Duodenal mucosa (tissue), 2 donors: ENCODE results near the gene TP53TG5.

ENCODE experiments used
- H3K27ac ChIP-seq: one replicate; pipeline ENCODE4 v1.7.0; 2013; ENCODE audit warnings: low read depth, low read length
- H3K27me3 ChIP-seq, 2 donors: one replicate each; pipeline ENCODE4 v1.7.0; 2013; ENCODE audit warnings: low read length in 2 of 2, control low read depth in 1 of 2; ENCODE audit not compliant: insufficient read depth in 2 of 2, control insufficient read depth in 1 of 2
- H3K36me3 ChIP-seq, 2 donors: one replicate each; pipeline ENCODE4 v1.7.0; 2013; ENCODE audit warnings: low read length in 2 of 2, control low read depth in 1 of 2; ENCODE audit not compliant: insufficient read depth in 2 of 2, control insufficient read depth in 1 of 2
- H3K4me1 ChIP-seq, 2 donors: one replicate each; pipeline ENCODE4 v1.7.0; 2013; ENCODE audit warnings: low read length in 2 of 2, control low read depth in 1 of 2; ENCODE audit not compliant: insufficient read depth in 2 of 2, control insufficient read depth in 1 of 2
- H3K4me3 ChIP-seq, 2 donors: one replicate each; pipeline ENCODE4 v1.7.0; 2013; ENCODE audit warnings: low read length in 2 of 2, low read depth in 1 of 2
- H3K9ac ChIP-seq, 2 donors: one replicate each; pipeline ENCODE4 v1.7.0; 2013; ENCODE audit warnings: low read length in 2 of 2, low read depth in 1 of 2
- H3K9me3 ChIP-seq, 2 donors: one replicate each; pipeline ENCODE4 v1.7.0; 2013; ENCODE audit warnings: low read length in 2 of 2, control low read depth in 1 of 2; ENCODE audit not compliant: control insufficient read depth in 1 of 2

The TP53TG5 gene

GRCh38 chr20:45413479-45413878 is 35.4 kb upstream of the TP53TG5 start:
- H3K27me3 ChIP-seq = no peaks in the 10 kb centered on the region
- H3K9me3 ChIP-seq = no peaks in the 10 kb centered on the region
- peaks cover 65 to 71% of the 10 kb centered on the region in 2 donors for H3K4me1 ChIP-seq
- no peak overlapping the region for H3K4me3 ChIP-seq
- peaks cover 4 to 25% of the 10 kb centered on the region in 2 donors for H3K36me3 ChIP-seq
- H3K27ac ChIP-seq = no peak overlapping the region
- no peak overlapping the region for H3K9ac ChIP-seq

GRCh38 chr20:45412653-45413052 is 34.5 kb upstream of the TP53TG5 start:
- Histone ChIP-seq H3K9me3 (no peaks in the 10 kb centered on the region), H3K27me3 (no peaks in the 10 kb centered on the region), H3K4me3 (no peak overlapping the region), H3K4me1 (peaks cover 65 to 72% of the 10 kb centered on the region in 2 donors), H3K27ac (no peak overlapping the region), H3K9ac (no peak overlapping the region), H3K36me3 (peaks cover 0 to 23% of the 10 kb centered on the region in 2 donors)

- H3K36me3 ChIP-seq = peaks cover 0 to 23% of the 10 kb centered on the region in 2 donors
- H3K9me3 ChIP-seq = no peaks in the 10 kb centered on the region
- H3K4me1 ChIP-seq = peaks cover 55 to 63% of the 10 kb centered on the region in 2 donors
- H3K27me3 ChIP-seq = no peaks in the 10 kb centered on the region
- peak overlapping the region; percentile 6 for H3K27ac ChIP-seq
- peak overlapping the region in 1 of 2 donors; percentile 30 for H3K4me3 ChIP-seq
- peak overlapping the region in 1 of 2 donors; percentile 56 for H3K9ac ChIP-seq
Observed at GRCh38 chr20:45410887-45411286, 32.8 kb upstream of the TP53TG5 start.

- Histone ChIP-seq H3K9ac (no peak overlapping the region), H3K27ac (peak overlapping the region; percentile 39), H3K27me3 (no peaks in the 10 kb centered on the region), H3K4me1 (peaks cover 57 to 59% of the 10 kb centered on the region in 2 donors), H3K36me3 (peaks cover 0 to 23% of the 10 kb centered on the region in 2 donors), H3K9me3 (no peaks in the 10 kb centered on the region), H3K4me3 (peak overlapping the region; percentile 14 to 30)
Observed at GRCh38 chr20:45409521-45410272, 31.6 kb upstream of the TP53TG5 start.

- Histone ChIP-seq H3K27ac (peak overlapping the region; percentile 3), H3K27me3 (no peaks in the 10 kb centered on the region), H3K9me3 (no peaks in the 10 kb centered on the region), H3K9ac (peak overlapping the region in 1 of 2 donors; percentile 90), H3K36me3 (peaks cover 0 to 23% of the 10 kb centered on the region in 2 donors), H3K4me3 (peak overlapping the region; percentile 90 to 91), H3K4me1 (peaks cover 59 to 64% of the 10 kb centered on the region in 2 donors)
Observed at GRCh38 chr20:45408646-45409213, 30.6 kb upstream of the TP53TG5 start.

- Histone ChIP-seq H3K36me3 (peaks cover 0 to 23% of the 10 kb centered on the region in 2 donors), H3K9me3 (no peaks in the 10 kb centered on the region), H3K27ac (peak within 1 kb of the TSS; percentile 81), H3K4me3 (peak within 1 kb of the TSS; percentile 90 to 91), H3K4me1 (peaks cover 59 to 64% of the 10 kb centered on the region in 2 donors), H3K27me3 (no peaks in the 10 kb centered on the region), H3K9ac (peak within 1 kb of the TSS; percentile 90 to 91)
Observed at GRCh38 chr20:45407783-45408645, 29.9 kb upstream of the TP53TG5 start, which contains the start of gene DBNDD2. TSS of gene DBNDD2 (plus strand) at chr20:45408289. CDS start at chr20:45408468, 179 bp downstream.

GRCh38 chr20:45407067-45407745 is 29.1 kb upstream of the TP53TG5 start:
- no peaks in the 10 kb centered on the region for H3K27me3 ChIP-seq
- peak overlapping the region; percentile 81 for H3K27ac ChIP-seq
- H3K36me3 ChIP-seq = peaks cover 0 to 21% of the 10 kb centered on the region in 2 donors
- H3K4me3 ChIP-seq = peak overlapping the region; percentile 90 to 91
- H3K4me1 ChIP-seq = peaks cover 55 to 60% of the 10 kb centered on the region in 2 donors
- H3K9ac ChIP-seq = peak overlapping the region; percentile 90 to 91
- H3K9me3 ChIP-seq = no peaks in the 10 kb centered on the region

- peaks cover 48 to 53% of the 10 kb centered on the region in 2 donors for H3K4me1 ChIP-seq
- H3K9ac ChIP-seq = peak overlapping the region; percentile 90 to 91
- H3K27ac ChIP-seq = peak overlapping the region; percentile 81
- peak overlapping the region; percentile 90 to 91 for H3K4me3 ChIP-seq
- H3K27me3 ChIP-seq = no peaks in the 10 kb centered on the region
- H3K9me3 ChIP-seq = peaks cover 0 to 1% of the 10 kb centered on the region in 2 donors
- H3K36me3 ChIP-seq = peaks cover 0 to 21% of the 10 kb centered on the region in 2 donors
Observed at GRCh38 chr20:45406260-45407066, 28.3 kb upstream of the TP53TG5 start.
